BJ (cell line): ENCODE results near the gene SAPCD2. TPM values are rescaled to one million over a fixed set of nuclear protein-coding genes. Genes with fewer than 3 reads are reported as not detected.

Experiments used
- CTCF ChIA-PET: fragments of 350-600 bp; formaldehyde crosslinking; extraction: SDS; loops from one replicate; lab custom pipeline; 2021; ENCODE audit warnings: antibody characterized with exemption, inconsistent platforms; lab: Yijun Ruan, JAX
- POLR2A ChIA-PET: fragments of 300-600 bp; sonication (Branson Sonifier 250); formaldehyde crosslinking; extraction: SDS; loops from one replicate; lab custom pipeline; 2021; ENCODE audit warnings: antibody characterized with exemption; lab: Charles Lee
- DNase-seq: peaks from one replicate; pipeline ENCODE4 v3.0.0-alpha.2; 2011; ENCODE audit warnings: low read depth
- H3K27me3 ChIP-seq: 2 replicates; pipeline ENCODE4 v1.6.0; 2011; ENCODE audit warnings: low read length; ENCODE audit not compliant: control insufficient read depth, insufficient read depth
- H3K36me3 ChIP-seq: 2 replicates; pipeline ENCODE4 v1.5.1; 2011; ENCODE audit warnings: low read length; ENCODE audit not compliant: control insufficient read depth, insufficient read depth
- H3K4me3 ChIP-seq: 2 replicates; pipeline ENCODE4 v1.5.1; 2011; ENCODE audit warnings: low read depth, mild to moderate bottlenecking, control low read depth, low read length
- polyA plus RNA-seq: library from polyadenylated mRNA; depleted of rRNA; stranded (reverse); fragments of >200 nt; gene quantifications from 2 replicates; pipeline ENCODE4 v1.2.3, GENCODE V29; 2011
- TF ChIP-seq, protein P1 (sequence below): IDR thresholded peaks from 2 replicates; pipeline ENCODE4 v1.5.1; 2011; ENCODE audit warnings: low read depth, mild to moderate bottlenecking, control low read depth, inconsistent platforms, low read length, moderate library complexity; ENCODE audit not compliant: insufficient read depth

SAPCD2 gene
- polyA plus RNA-seq, 1 experiment = 8.6 TPM

GRCh38 chr9:137026384-137026783 is 44.0 kb downstream of the SAPCD2 start:
- TF ChIP-seq, protein P1, sequence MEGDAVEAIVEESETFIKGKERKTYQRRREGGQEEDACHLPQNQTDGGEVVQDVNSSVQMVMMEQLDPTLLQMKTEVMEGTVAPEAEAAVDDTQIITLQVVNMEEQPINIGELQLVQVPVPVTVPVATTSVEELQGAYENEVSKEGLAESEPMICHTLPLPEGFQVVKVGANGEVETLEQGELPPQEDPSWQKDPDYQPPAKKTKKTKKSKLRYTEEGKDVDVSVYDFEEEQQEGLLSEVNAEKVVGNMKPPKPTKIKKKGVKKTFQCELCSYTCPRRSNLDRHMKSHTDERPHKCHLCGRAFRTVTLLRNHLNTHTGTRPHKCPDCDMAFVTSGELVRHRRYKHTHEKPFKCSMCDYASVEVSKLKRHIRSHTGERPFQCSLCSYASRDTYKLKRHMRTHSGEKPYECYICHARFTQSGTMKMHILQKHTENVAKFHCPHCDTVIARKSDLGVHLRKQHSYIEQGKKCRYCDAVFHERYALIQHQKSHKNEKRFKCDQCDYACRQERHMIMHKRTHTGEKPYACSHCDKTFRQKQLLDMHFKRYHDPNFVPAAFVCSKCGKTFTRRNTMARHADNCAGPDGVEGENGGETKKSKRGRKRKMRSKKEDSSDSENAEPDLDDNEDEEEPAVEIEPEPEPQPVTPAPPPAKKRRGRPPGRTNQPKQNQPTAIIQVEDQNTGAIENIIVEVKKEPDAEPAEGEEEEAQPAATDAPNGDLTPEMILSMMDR = no peak
- DNase-seq = no peak
- POLR2A ChIA-PET = no interaction called here
- Histone ChIP-seq H3K27me3 (no peaks in the 10 kb centered on the region), H3K36me3 (peaks cover 1% of the 10 kb centered on the region), H3K4me3 (no peak overlapping the region)
- CTCF ChIA-PET = interaction anchor here (0.7 to 10.7 kb wide), 11 partner anchors 10 to 238 kb away, joined by 3 to 50 read pairs (median 5); partner anchors contain the start of genes AJM1, CLIC3 and SAPCD2

GRCh38 chr9:137025517-137025966 is 44.8 kb downstream of the SAPCD2 start:
- ChIA-PET CTCF (interaction anchor here (1.1 to 10.7 kb wide), 6 partner anchors 11 to 77 kb away, joined by 5 to 50 read pairs (median 6); partner anchors contain the start of genes CLIC3 and SAPCD2), POLR2A (no interaction called here)
- no peak for DNase-seq
- H3K27me3 ChIP-seq = no peaks in the 10 kb centered on the region
- H3K36me3 ChIP-seq = peaks cover 5% of the 10 kb centered on the region
- H3K4me3 ChIP-seq = no peak overlapping the region
- TF ChIP-seq, protein P1 = no peak

DNA sequence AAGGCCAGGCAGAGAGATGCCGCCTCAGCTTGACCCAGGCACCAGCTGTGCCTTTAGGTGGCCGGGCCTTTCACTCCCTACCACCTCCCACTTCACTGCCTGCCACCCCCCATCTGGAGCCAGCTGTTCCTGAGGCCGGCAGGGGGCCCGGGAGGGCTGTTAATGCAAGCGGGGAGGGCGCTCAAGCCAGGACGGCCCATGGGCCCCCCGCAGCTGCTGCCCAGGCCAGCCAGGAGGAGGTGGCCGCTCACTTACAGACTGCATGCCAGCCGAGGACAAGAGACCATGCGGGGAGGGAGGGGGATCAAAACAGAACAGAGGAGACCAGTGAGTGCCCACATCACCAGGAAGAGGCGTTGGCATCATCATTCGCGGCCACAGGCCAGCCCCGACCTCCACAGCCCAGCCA is 46.8 kb downstream of the SAPCD2 start:
- TF ChIP-seq, protein P1 = no peak
- POLR2A ChIA-PET = no interaction called here
- H3K4me3 ChIP-seq = no peak overlapping the region
- peaks cover 6% of the 10 kb centered on the region for H3K36me3 ChIP-seq
- no peak for DNase-seq
- no peaks in the 10 kb centered on the region for H3K27me3 ChIP-seq
- CTCF ChIA-PET = interaction anchor here (10.7 kb wide), 1 partner anchor 13 kb away, joined by 50 read pairs; no protein-coding TSS in a partner anchor

- no peaks in the 10 kb centered on the region for H3K27me3 ChIP-seq
- no peak for DNase-seq
- ChIA-PET POLR2A (no interaction called here), CTCF (interaction anchor here (10.7 kb wide), 1 partner anchor 13 kb away, joined by 50 read pairs; no protein-coding TSS in a partner anchor)
- no peak overlapping the region for H3K4me3 ChIP-seq
- TF ChIP-seq, protein P1 = no peak
- peaks cover 6% of the 10 kb centered on the region for H3K36me3 ChIP-seq
Observed at GRCh38 chr9:137023157-137023556, 47.2 kb downstream of the SAPCD2 start.

DNA sequence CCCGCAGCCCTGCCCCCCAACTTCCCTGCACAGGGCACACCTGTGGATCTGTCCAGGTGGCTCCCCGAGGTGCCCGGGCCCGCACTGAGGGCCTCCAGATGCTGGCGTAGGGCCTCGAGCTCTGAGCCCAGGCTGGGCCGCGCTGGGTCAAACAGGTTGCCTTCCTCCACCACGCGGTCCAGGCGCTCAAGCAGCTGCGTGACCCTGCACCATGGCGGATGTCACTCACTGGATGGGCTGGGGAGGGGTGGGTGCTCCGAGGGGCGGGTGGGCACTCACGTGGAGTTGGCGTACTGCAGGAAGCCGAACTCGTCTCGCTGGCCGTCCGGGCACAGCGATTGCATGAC is 47.7 kb downstream of the SAPCD2 start:
- ChIA-PET CTCF (interaction anchor here (0.8 to 10.7 kb wide), 2 partner anchors 13 to 214 kb away, joined by 3 to 50 read pairs; no protein-coding TSS in a partner anchor), POLR2A (no interaction called here)
- H3K36me3 ChIP-seq = peaks cover 8% of the 10 kb centered on the region

More for the DNA sequence above, 47.7 kb downstream of the SAPCD2 start:
- TF ChIP-seq, protein P1 = no peak
- Histone ChIP-seq H3K27me3 (no peaks in the 10 kb centered on the region), H3K4me3 (no peak overlapping the region)
- DNase-seq = no peak
